ENCODE results near the gene AKT3. TPM values are rescaled to one million over a fixed set of nuclear protein-coding genes. Genes with fewer than 3 reads are reported as not detected.

The AKT3 gene
- total RNA-seq, 4 donors from 2014 or later: 51.7 to 84.1 (median 71.1) TPM

- Histone ChIP-seq H3K9me3 (no peaks in the 10 kb centered on the region), H3K27ac (no peak overlapping the region), H3K36me3 (no peaks in the 10 kb centered on the region), H3K27me3 (no peaks in the 10 kb centered on the region), H3K4me3 (replicated peaks in 1 of 3) (no peak overlapping the region), H3K4me1 (peaks cover 5 to 8% of the 10 kb centered on the region in 2 donors)
- TF ChIP-seq CTCF (IDR thresholded peaks at IDR 0.05) (no peak), POLR2A (IDR thresholded peaks at IDR 0.05) (no peak)
- intact Hi-C loops (cut with DNase I): loop anchor here (10.0 kb wide), 1 partner anchor 377 kb away; no protein-coding TSS in a partner anchor
- WGBS, 2 donors: 78 to 80% methylated on average over 3 of the region's 3 CpGs
- no peak for DNase-seq
These were observed 118.6 kb downstream of the AKT3 start for GRCh38 chr1:243731301-243731891.

GRCh38 chr1:243730487-243731150, 119.4 kb downstream of the AKT3 start:
- no peaks in the 10 kb centered on the region for H3K27me3 ChIP-seq
- DNase-seq: no peak
- 91% methylated on average over 15 to 23 of the region's 23 CpGs for WGBS, 2 donors
- no peak for TF ChIP-seq CTCF (IDR thresholded peaks at IDR 0.05)
- TF ChIP-seq POLR2A (IDR thresholded peaks at IDR 0.05): no peak
- H3K4me1 ChIP-seq: peaks cover 5 to 9% of the 10 kb centered on the region in 2 donors
- H3K27ac ChIP-seq: no peak overlapping the region
- intact Hi-C loops (cut with DNase I): loop anchor here (10.0 kb wide), 1 partner anchor 376 kb away; no protein-coding TSS in a partner anchor
- H3K9me3 ChIP-seq: no peaks in the 10 kb centered on the region
- no peaks in the 10 kb centered on the region for H3K36me3 ChIP-seq
- H3K4me3 ChIP-seq (replicated peaks in 1 of 3): no peak overlapping the region

GRCh38 chr1:243729956-243730355, 120.1 kb downstream of the AKT3 start:
- H3K4me1 ChIP-seq: peaks cover 5 to 9% of the 10 kb centered on the region in 2 donors
- no peaks in the 10 kb centered on the region for H3K9me3 ChIP-seq
- no peak for TF ChIP-seq CTCF (IDR thresholded peaks at IDR 0.05)
- no peak for TF ChIP-seq POLR2A (IDR thresholded peaks at IDR 0.05)
- no peaks in the 10 kb centered on the region for H3K36me3 ChIP-seq
- H3K27me3 ChIP-seq: no peaks in the 10 kb centered on the region
- H3K4me3 ChIP-seq (replicated peaks in 1 of 3): no peak overlapping the region
- 96 to 98% methylated on average over 3 of the region's 3 CpGs for WGBS, 2 donors
- DNase-seq: no peak
- intact Hi-C loops (cut with DNase I): loop anchor here (10.0 kb wide), 1 partner anchor 375 kb away; no protein-coding TSS in a partner anchor
- H3K27ac ChIP-seq: no peak overlapping the region

- Histone ChIP-seq H3K27ac (no peak overlapping the region), H3K36me3 (no peaks in the 10 kb centered on the region), H3K4me3 (replicated peaks in 1 of 3) (no peak overlapping the region), H3K27me3 (no peaks in the 10 kb centered on the region), H3K9me3 (no peaks in the 10 kb centered on the region), H3K4me1 (peaks cover 5 to 9% of the 10 kb centered on the region in 2 donors)
- DNase-seq: no peak
- 83% methylated on average over 4 of the region's 4 CpGs for WGBS, 2 donors
- TF ChIP-seq POLR2A (IDR thresholded peaks at IDR 0.05) (no peak), CTCF (IDR thresholded peaks at IDR 0.05) (no peak)
- intact Hi-C loops (cut with DNase I): no loop called here
These were observed 122.4 kb downstream of the AKT3 start for GRCh38 chr1:243727503-243728203.

All from thyroid gland (tissue), 4 donors.